GM12878 (cell line): ENCODE results near the gene AGO4. TPM values are rescaled to one million over a fixed set of nuclear protein-coding genes. Genes with fewer than 3 reads are reported as not detected.

Source experiments
- BRCA1 ChIP-seq: IDR thresholded peaks from 2 replicates; pipeline ENCODE4 v1.6.1; 2011; ENCODE audit warnings: low read depth, low read length, improper control_type of control experiment
- CBFB ChIP-seq: IDR thresholded peaks from 2 replicates; pipeline ENCODE4 v1.6.1; 2016; ENCODE audit warnings: antibody characterized with exemption, low read depth
- HDAC6 ChIP-seq: fragments of 200-600 bp; sonication (generic); IDR thresholded peaks from one replicate; pipeline ENCODE4 v1.8.0; 2017; ENCODE audit warnings: antibody characterized with exemption; ENCODE audit not compliant: unreplicated experiment
- JUNB ChIP-seq: IDR thresholded peaks from 2 replicates; pipeline ENCODE4 v1.6.1; 2016; ENCODE audit warnings: antibody characterized with exemption, mild to moderate bottlenecking
- RCOR1 ChIP-seq: conservative IDR thresholded peaks from 2 replicates; pipeline ENCODE4 v1.6.1; 2012; ENCODE audit warnings: low read depth, low read length, improper control_type of control experiment
- SPI1 ChIP-seq: IDR thresholded peaks from 2 replicates; pipeline ENCODE4 v1.6.1; 2011; ENCODE audit warnings: low read depth, mild to moderate bottlenecking, low read length, moderate library complexity, borderline replicate concordance; ENCODE audit not compliant: insufficient read depth
- SUPT20H ChIP-seq: IDR thresholded peaks from 2 replicates; pipeline ENCODE4 v1.6.1; 2011; ENCODE audit warnings: low read depth, mild to moderate bottlenecking, low read length, moderate library complexity, borderline replicate concordance; ENCODE audit not compliant: control insufficient read depth
- ZNF384 ChIP-seq: IDR thresholded peaks from 2 replicates; pipeline ENCODE4 v1.6.1; 2012; ENCODE audit warnings: low read depth, mild to moderate bottlenecking, low read length, improper control_type of control experiment, borderline replicate concordance
- ZNF592 ChIP-seq: fragments of 450-650 bp; IDR thresholded peaks from 2 replicates; pipeline ENCODE4 v1.6.1; 2017; ENCODE audit warnings: mild to moderate bottlenecking, moderate library complexity
- polyA plus RNA-seq, 11 experiments: library from polyadenylated mRNA; depleted of rRNA in 4 of 11; unstranded in 6 of 11; stranded (reverse) in 5 of 11; fragments of >200 nt; fragmentation: Nextera tagmentation in 4 of 11; fragmentation: Illumina TruSeq in 1 of 11; extraction: Ambion mirVana in 4 of 11; extraction: Trizol in 1 of 11; gene quantifications; 1 replicate in 1 of 11; 2 replicates in 10 of 11; pipeline versions ENCODE4 v1.2.1 to v1.2.3, GENCODE V29; 2011 to 2016; ENCODE audit warnings: inconsistent platforms in 2 of 11, missing spikeins in 2 of 11, low read depth in 1 of 11
- total RNA-seq, 4 experiments: library from RNA; depleted of rRNA in 3 of 4; stranded (reverse); fragments of >200 nt in 3 of 4; fragmentation: Illumina TruSeq in 1 of 4; extraction: Trizol in 1 of 4; gene quantifications; 2 replicates each; pipeline versions ENCODE4 v1.2.1 to v1.2.3, GENCODE V29; 2013 to 2021
- TF ChIP-seq, protein P1 (sequence below): fragments of 150-350 bp; IDR thresholded peaks from 2 replicates; pipeline ENCODE4 v1.6.1; 2016; ENCODE audit warnings: low read depth, low read length
- TF ChIP-seq, protein P2 (sequence below): IDR thresholded peaks from 2 replicates; pipeline ENCODE4 v1.6.1; 2012; ENCODE audit warnings: improper control_type of control experiment, low read depth, low read length; ENCODE audit not compliant: insufficient replicate concordance
- TF ChIP-seq, protein P3 (sequence below): fragments of 450-650 bp; IDR thresholded peaks from 2 replicates; pipeline ENCODE4 v1.6.1; 2016; ENCODE audit warnings: mild to moderate bottlenecking, moderate library complexity, borderline replicate concordance

The AGO4 gene
- total and polyA plus RNA-seq, 10 of the 15 experiments (the other 5 are each of a cell fraction or from before 2014, with no cell fraction given) = 1.2 to 7.9 (median 3.2) TPM

- TF ChIP-seq, protein P1, sequence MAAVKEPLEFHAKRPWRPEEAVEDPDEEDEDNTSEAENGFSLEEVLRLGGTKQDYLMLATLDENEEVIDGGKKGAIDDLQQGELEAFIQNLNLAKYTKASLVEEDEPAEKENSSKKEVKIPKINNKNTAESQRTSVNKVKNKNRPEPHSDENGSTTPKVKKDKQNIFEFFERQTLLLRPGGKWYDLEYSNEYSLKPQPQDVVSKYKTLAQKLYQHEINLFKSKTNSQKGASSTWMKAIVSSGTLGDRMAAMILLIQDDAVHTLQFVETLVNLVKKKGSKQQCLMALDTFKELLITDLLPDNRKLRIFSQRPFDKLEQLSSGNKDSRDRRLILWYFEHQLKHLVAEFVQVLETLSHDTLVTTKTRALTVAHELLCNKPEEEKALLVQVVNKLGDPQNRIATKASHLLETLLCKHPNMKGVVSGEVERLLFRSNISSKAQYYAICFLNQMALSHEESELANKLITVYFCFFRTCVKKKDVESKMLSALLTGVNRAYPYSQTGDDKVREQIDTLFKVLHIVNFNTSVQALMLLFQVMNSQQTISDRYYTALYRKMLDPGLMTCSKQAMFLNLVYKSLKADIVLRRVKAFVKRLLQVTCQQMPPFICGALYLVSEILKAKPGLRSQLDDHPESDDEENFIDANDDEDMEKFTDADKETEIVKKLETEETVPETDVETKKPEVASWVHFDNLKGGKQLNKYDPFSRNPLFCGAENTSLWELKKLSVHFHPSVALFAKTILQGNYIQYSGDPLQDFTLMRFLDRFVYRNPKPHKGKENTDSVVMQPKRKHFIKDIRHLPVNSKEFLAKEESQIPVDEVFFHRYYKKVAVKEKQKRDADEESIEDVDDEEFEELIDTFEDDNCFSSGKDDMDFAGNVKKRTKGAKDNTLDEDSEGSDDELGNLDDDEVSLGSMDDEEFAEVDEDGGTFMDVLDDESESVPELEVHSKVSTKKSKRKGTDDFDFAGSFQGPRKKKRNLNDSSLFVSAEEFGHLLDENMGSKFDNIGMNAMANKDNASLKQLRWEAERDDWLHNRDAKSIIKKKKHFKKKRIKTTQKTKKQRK = no peak
- TF ChIP-seq BRCA1 = no peak
- no peak for TF ChIP-seq RCOR1
- TF ChIP-seq JUNB = no peak
- TF ChIP-seq, protein P2, sequence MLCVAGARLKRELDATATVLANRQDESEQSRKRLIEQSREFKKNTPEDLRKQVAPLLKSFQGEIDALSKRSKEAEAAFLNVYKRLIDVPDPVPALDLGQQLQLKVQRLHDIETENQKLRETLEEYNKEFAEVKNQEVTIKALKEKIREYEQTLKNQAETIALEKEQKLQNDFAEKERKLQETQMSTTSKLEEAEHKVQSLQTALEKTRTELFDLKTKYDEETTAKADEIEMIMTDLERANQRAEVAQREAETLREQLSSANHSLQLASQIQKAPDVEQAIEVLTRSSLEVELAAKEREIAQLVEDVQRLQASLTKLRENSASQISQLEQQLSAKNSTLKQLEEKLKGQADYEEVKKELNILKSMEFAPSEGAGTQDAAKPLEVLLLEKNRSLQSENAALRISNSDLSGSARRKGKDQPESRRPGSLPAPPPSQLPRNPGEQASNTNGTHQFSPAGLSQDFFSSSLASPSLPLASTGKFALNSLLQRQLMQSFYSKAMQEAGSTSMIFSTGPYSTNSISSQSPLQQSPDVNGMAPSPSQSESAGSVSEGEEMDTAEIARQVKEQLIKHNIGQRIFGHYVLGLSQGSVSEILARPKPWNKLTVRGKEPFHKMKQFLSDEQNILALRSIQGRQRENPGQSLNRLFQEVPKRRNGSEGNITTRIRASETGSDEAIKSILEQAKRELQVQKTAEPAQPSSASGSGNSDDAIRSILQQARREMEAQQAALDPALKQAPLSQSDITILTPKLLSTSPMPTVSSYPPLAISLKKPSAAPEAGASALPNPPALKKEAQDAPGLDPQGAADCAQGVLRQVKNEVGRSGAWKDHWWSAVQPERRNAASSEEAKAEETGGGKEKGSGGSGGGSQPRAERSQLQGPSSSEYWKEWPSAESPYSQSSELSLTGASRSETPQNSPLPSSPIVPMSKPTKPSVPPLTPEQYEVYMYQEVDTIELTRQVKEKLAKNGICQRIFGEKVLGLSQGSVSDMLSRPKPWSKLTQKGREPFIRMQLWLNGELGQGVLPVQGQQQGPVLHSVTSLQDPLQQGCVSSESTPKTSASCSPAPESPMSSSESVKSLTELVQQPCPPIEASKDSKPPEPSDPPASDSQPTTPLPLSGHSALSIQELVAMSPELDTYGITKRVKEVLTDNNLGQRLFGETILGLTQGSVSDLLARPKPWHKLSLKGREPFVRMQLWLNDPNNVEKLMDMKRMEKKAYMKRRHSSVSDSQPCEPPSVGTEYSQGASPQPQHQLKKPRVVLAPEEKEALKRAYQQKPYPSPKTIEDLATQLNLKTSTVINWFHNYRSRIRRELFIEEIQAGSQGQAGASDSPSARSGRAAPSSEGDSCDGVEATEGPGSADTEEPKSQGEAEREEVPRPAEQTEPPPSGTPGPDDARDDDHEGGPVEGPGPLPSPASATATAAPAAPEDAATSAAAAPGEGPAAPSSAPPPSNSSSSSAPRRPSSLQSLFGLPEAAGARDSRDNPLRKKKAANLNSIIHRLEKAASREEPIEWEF = no peak
- TF ChIP-seq HDAC6 = no peak
- TF ChIP-seq, protein P3, sequence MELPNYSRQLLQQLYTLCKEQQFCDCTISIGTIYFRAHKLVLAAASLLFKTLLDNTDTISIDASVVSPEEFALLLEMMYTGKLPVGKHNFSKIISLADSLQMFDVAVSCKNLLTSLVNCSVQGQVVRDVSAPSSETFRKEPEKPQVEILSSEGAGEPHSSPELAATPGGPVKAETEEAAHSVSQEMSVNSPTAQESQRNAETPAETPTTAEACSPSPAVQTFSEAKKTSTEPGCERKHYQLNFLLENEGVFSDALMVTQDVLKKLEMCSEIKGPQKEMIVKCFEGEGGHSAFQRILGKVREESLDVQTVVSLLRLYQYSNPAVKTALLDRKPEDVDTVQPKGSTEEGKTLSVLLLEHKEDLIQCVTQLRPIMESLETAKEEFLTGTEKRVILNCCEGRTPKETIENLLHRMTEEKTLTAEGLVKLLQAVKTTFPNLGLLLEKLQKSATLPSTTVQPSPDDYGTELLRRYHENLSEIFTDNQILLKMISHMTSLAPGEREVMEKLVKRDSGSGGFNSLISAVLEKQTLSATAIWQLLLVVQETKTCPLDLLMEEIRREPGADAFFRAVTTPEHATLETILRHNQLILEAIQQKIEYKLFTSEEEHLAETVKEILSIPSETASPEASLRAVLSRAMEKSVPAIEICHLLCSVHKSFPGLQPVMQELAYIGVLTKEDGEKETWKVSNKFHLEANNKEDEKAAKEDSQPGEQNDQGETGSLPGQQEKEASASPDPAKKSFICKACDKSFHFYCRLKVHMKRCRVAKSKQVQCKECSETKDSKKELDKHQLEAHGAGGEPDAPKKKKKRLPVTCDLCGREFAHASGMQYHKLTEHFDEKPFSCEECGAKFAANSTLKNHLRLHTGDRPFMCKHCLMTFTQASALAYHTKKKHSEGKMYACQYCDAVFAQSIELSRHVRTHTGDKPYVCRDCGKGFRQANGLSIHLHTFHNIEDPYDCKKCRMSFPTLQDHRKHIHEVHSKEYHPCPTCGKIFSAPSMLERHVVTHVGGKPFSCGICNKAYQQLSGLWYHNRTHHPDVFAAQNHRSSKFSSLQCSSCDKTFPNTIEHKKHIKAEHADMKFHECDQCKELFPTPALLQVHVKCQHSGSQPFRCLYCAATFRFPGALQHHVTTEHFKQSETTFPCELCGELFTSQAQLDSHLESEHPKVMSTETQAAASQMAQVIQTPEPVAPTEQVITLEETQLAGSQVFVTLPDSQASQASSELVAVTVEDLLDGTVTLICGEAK = no peak; the same call in 1 of the 2 replicates
- no peak for TF ChIP-seq SPI1
- TF ChIP-seq CBFB = no peak
- no peak for TF ChIP-seq ZNF592
- TF ChIP-seq ZNF384 = no peak
- TF ChIP-seq SUPT20H = no peak
These were observed 38.5 kb upstream of the AGO4 start (continued) for GRCh38 chr1:35769188-35769758.
